Activated CD8-positive, alpha-beta memory T cell treated with anti-CD3 and anti-CD28 coated beads for 48 hours (primary cell): ENCODE data around the gene ASPSCR1.

Source experiments
- DNase-seq, 3 experiments: peaks; one replicate each; pipeline ENCODE4 v3.0.0-alpha.2; 2020; ENCODE audit warnings: low read depth in 2 of 3, low spot score in 2 of 3

The ASPSCR1 gene

DNA sequence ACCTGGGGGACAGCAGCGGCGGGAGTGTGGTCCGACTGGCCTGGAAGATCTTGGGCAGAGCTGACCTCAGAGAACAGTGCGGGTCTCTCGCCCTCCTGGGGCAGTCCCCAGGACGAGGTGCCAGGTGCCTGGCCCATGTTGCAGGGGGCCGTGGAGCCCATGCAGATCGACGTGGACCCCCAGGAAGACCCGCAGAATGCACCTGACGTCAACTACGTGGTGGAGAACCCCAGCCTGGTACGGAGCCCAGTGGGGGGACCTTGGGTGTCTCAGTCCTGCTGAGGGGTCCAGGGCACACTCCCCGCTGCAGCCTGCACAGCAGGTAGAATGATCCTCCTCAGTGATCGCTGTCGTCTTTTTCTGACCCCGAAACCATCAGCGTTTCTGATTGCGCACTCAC is 75.7 kb downstream of the ASPSCR1 start:
- DNase-seq, result no peak

DNA sequence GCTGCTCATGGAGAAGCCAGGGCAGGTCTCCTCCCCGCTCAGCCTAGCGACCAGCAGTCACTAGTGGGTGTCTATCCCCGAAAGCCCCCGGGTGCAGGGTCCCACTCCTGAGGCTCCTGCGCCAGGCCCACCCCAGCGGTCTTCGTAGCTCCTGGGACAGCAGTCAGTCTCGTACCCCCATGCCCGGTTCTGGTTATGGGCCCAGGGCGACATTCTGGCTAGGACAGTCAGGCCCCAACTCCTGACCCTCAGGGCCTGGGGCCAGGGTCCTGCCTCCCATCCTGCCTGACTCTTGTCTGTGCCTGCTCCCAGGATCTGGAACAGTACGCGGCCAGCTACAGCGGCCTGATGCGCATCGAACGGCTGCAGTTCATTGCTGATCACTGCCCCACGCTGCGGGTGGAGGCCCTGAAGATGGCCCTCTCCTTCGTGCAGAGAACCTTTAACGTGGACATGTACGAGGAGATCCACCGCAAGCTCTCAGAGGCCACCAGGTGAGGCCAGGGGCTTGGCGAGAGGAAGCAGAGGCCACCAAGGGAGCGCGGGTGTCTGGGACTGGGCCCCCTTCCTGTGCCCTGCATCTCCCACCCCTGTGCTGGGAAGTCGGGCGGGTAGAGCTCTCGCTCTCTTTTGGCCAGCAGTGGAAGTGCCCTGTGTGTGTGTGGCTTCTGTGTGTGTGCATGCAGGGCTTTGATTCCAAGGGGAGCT is 76.3 kb downstream of the ASPSCR1 start:
- no peak for DNase-seq

DNA sequence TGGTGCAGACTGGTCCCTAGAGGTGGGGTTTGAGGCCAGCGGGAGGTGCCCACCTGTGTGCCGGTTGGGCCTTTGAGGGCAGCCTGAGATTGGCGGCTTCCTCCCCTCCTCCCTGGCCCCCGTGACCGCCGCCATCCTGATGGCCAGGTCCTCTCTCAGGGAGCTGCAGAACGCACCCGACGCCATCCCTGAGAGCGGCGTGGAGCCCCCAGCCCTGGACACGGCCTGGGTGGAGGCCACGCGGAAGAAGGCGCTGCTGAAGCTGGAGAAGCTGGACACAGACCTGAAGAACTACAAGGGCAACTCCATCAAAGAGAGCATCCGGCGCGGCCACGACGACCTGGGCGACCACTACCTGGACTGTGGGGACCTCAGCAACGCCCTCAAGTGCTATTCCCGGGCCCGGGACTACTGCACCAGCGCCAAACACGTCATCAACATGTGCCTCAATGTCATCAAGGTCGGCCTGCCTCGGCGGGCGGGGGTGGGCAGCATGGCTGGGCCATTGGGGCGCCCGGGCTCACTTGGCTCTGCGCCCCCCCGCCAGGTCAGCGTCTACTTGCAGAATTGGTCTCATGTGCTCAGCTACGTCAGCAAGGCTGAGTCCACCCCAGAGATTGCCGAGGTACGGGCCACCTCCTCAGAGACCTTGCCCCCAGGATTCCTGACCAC is 77.1 kb downstream of the ASPSCR1 start:
- no peak for DNase-seq

GRCh38 chr17:82055023-82055964 is 77.9 kb downstream of the ASPSCR1 start:
- no peak for DNase-seq

- DNase-seq, result no peak
Observed at GRCh38 chr17:82055965-82056728, 78.7 kb downstream of the ASPSCR1 start.

DNA sequence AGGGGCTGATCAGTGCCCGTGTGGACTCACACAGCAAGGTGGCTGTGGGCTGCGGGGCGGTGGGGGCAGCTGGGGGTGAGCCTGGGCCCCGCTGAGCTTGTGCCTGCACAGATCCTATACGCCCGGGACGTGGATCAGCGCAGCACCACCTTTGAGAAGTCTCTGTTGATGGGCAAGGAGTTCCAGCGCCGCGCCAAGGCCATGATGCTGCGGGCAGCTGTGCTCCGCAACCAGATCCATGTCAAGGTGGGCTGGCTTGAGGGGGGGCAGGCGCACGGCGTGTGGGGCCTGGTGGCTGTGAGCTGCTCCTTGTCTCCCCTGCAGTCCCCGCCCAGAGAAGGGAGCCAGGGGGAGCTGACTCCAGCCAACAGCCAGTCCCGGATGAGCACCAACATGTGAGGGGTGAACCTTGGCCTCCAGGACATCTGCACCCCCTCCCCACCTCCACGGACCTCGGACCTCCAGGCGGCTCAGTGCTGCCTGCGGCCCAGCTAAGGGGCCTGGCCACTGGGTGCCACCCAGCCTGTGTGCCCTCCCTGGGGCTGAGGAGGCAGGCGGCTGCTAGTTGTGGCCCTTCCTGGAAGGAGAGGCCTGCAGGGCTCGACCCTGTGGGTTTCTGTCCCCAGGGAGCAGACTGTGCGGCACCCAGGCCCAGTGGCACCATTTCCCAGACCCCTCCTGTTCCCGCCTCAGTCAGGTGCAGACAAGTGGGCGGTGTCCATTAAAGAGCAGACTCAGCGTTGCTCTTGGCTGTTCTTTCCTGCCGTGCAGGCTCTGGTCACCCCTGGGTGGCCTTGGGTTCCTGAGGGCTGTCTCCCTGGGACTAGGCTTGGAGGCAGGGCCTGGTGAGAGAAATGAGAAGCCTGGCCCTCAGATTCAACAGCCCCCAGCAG is 79.5 kb downstream of the ASPSCR1 start:
- no peak for DNase-seq

- no peak for DNase-seq
Observed at GRCh38 chr17:82058230-82058854, 80.9 kb downstream of the ASPSCR1 start.

GRCh38 chr17:82058855-82059249 is 81.4 kb downstream of the ASPSCR1 start:
- no peak for DNase-seq

DNA sequence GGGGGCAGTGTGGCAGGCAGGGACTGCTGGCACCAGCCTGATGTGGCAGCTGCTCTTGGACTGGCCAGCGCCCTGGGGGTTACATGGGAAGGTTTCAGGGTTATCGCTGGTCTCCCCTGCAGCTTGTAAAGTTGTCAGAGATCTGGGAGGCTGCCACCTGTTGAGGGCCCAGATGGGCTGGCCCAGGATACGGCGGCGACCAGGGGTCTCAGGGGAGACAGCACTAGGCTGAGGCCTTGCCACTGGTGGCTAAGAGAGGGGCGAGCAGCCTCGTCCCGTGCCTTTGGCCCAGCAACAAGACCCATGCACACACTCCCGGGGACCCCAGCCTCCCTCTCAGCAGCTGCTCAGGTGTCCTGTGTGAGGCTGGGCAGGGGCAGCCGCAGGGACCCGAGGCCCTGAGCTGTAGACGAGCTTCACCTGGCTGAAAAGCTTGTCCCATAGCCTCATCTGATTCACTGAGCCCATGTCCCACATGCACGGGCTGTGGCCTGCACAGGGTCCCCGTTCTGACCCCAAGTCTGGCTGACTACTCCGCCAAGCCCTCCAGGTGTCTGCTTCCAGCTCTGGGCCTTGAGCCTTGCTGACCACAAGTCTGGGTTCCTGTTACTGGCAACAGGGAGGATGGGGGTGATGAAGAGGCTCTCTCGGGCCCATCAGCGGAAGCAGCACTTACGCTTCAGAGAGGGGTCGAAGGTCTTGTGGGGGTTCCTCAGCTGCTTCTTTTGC is 82.0 kb downstream of the ASPSCR1 start:
- DNase-seq, result no peak

- DNase-seq, result no peak
Observed at GRCh38 chr17:82060001-82060380, 82.6 kb downstream of the ASPSCR1 start.

DNA sequence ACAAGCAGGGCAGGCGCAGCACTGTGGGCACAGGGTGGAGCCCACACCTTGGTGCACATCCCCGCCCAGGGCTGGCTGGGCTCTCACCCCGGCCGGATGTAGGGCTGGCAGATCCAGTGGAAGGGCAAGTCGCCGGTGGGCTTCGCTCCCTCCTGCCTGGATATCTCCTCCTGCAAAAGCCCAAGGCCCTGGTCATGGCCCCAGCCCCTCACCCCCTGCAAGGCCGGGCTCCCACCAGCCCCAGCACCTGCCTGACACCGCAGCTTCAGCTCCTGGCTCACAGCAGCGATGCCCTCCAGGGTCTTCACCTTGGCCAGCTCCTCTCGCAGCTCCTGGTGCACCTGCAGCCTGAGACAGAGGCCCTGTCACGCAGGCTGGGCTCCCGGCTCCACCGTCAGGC is 83.2 kb downstream of the ASPSCR1 start:
- DNase-seq, result no peak

- no peak for DNase-seq
Observed at GRCh38 chr17:82061047-82061925, 83.9 kb downstream of the ASPSCR1 start.

DNA sequence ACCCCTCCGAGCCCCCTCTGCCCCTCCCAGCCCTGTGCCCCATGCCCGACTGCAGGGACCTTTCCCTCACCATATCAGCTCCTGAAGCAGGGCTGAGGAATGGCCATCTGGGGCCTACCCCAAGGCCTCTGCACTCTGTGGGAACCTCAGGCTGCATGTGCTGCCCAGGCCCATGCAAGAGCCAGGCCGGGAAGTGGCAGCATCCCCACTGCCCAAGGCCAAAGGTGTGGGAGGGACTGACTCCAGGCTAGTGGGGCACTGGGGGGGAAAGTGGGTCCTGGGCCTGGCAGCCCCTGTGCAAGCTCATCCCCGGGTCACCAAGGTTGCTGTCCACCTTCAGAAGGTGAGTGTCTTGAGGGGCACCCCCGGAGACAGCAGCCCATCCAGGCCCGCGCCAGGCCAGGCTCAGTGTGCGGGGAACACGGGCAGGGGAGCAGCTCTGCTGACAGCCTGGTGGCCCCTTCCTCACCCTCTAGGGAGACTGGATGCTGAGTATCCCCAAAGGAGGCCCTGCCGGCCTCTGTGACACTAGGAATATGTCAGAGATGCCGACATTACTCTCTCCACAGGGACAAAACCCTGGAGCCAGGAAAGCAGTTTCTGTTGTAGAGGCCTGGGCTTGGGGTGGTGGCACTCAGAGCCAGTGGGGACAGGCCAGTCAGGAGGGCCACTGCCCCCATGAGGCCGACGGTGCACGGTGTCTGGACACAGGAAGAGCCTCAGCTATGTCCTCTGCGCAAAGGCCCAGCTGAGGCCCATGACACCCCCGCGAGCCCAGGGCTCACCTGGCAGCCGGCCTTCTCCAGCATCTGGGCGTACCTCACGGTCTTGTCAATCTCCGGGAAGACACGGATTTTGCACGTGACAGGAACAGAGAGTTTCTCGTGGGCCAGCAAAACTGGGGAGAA is 84.9 kb downstream of the ASPSCR1 start:
- no peak for DNase-seq

- DNase-seq, result no peak
Observed at GRCh38 chr17:82062984-82063368, 85.5 kb downstream of the ASPSCR1 start.

DNA sequence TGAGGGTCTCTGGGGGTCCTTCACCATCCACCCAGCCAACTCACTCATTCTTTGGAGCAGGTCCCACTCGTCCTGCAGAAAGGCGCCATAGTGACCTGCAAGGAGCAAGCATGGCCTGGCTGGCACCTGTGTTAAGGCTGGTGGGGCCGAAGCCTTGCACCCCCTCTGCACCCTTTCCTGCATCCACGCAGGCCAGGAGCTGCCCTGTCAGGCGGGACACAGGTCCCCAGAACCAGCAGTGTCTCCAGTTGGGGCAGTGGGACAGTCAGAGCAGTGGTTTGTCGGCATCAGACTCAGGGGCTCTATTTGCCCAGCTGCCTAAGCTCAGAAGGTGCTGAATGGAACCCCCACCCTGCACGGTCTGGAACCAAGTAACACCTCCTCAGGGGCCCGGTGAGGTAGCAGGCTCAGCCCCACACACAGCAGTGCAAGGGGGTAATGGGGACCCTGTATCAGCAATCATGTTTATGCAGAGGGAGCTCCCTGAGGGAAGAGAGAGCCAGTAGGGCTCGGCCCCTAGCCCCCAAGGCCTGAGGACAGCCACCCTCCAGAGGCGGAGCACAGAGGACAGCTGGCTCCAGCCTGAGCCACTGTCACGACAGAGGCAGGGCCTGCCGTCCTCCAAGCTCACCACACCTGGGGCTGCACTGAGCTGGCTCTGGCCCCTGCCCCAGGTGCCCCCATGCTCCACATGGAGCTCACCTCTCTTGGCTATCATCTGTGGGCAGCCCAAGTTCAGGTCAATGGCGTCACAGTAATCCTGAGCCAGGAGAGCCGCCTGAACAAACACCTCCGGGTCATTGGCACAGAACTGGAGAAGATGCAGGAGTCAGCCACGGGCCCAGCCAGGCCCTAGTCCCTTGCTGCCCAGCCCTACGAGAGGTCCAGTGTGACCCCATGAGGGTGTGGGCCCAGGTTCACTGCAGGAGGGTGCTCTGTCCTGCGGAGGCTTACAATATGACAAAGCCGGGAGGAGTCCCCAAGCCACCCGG is 86.3 kb downstream of the ASPSCR1 start:
- DNase-seq, result no peak
